B cell (primary cell): ENCODE data around the gene TOPAZ1. TPM values are rescaled to one million over a fixed set of nuclear protein-coding genes. Genes with fewer than 3 reads are reported as not detected.

Source experiments
- ATAC-seq: fragments of 200-7000 bp; cut with Tn5 transposase; one replicate; pipeline ENCODE4 v1.10.0; 2021; ENCODE audit warnings: low read depth, mild to moderate bottlenecking, moderate number of reproducible peaks, moderate library complexity
- CTCF ChIA-PET: fragments of 350-600 bp; sonication (Branson Sonifier 250); formaldehyde crosslinking; loops from one replicate; lab custom pipeline; 2021; ENCODE audit warnings: antibody characterized with exemption, inconsistent platforms; lab: Charles Lee
- POLR2A ChIA-PET: fragments of 350-600 bp; sonication (Branson Sonifier 250); formaldehyde crosslinking; loops from one replicate; lab custom pipeline; 2021; ENCODE audit warnings: antibody characterized with exemption; lab: Charles Lee
- DNase-seq: peaks from one replicate; pipeline ENCODE4 v3.0.0; 2013
- H2AFZ ChIP-seq: 2 replicates; pipeline ENCODE4 v1.6.1; 2012; ENCODE audit warnings: mild to moderate bottlenecking, low read depth, low read length; ENCODE audit not compliant: insufficient read depth, poor library complexity, severe bottlenecking
- H3K27ac ChIP-seq, 2 donors: 1 replicate in 1 of 2; 2 replicates in 1 of 2; pipeline ENCODE4 v1.5.1; 2012 to 2013; ENCODE audit warnings: low read length in 2 of 2, mild to moderate bottlenecking in 2 of 2, moderate library complexity in 1 of 2
- H3K27me3 ChIP-seq, 4 experiments: fragments of 200-600 bp in 1 of 4; sonication (generic) in 1 of 4; replicated peaks in 1 of 4; 1 replicate in 2 of 4; 2 replicates in 2 of 4; pipeline versions ENCODE4 v1.6.1 to v1.7.0; 2013 to 2016; ENCODE audit warnings: low read length in 3 of 4, mild to moderate bottlenecking in 2 of 4, mixed read lengths in 1 of 4, moderate library complexity in 1 of 4; ENCODE audit not compliant: insufficient read depth in 4 of 4, control insufficient read depth in 3 of 4; ENCODE audit errors: control extremely low read depth in 1 of 4
- H3K36me3 ChIP-seq, 2 experiments: replicated peaks in 1 of 2; 1 replicate in 1 of 2; 2 replicates in 1 of 2; pipeline versions ENCODE4 v1.6.1 to v1.7.1; 2013; ENCODE audit warnings: low read length in 1 of 2; ENCODE audit not compliant: insufficient read depth in 2 of 2, control insufficient read depth in 1 of 2; ENCODE audit errors: control extremely low read depth in 1 of 2, extremely low read depth in 1 of 2
- H3K4me1 ChIP-seq, 2 donors: fragments of 200-600 bp in 1 of 2; sonication (generic) in 1 of 2; 1 replicate in 1 of 2; 2 replicates in 1 of 2; pipeline versions ENCODE4 v1.5.1 to v1.6.1; 2013 to 2017; ENCODE audit warnings: low read length in 2 of 2; ENCODE audit not compliant: control insufficient read depth in 2 of 2, insufficient read depth in 2 of 2
- H3K4me2 ChIP-seq: replicated peaks from 2 replicates; pipeline ENCODE3; 2012; ENCODE audit warnings: mild to moderate bottlenecking, low read depth, low read length; ENCODE audit not compliant: poor library complexity, severe bottlenecking
- H3K4me3 ChIP-seq, 5 experiments: fragments of 200-600 bp in 1 of 5; sonication (generic) in 1 of 5; 1 replicate in 3 of 5; 2 replicates in 2 of 5; pipeline versions ENCODE4 v1.5.1 to v1.7.0; 2011 to 2016; ENCODE audit warnings: low read length in 4 of 5, mild to moderate bottlenecking in 4 of 5, low read depth in 2 of 5, control low read depth in 1 of 5, moderate library complexity in 1 of 5; ENCODE audit not compliant: insufficient read depth in 1 of 5; ENCODE audit errors: control extremely low read depth in 1 of 5, extremely low read depth in 1 of 5
- H3K79me2 ChIP-seq: fragments of 200-600 bp; sonication (generic); one replicate; pipeline ENCODE4 v1.6.0; 2016; ENCODE audit warnings: low read length; ENCODE audit not compliant: control insufficient read depth, insufficient read depth
- H3K9ac ChIP-seq: fragments of 200-600 bp; sonication (generic); 2 replicates; pipeline ENCODE4 v1.6.1; 2017; ENCODE audit warnings: mild to moderate bottlenecking, low read length, moderate library complexity
- H3K9me3 ChIP-seq, 3 donors: one replicate each; pipeline versions ENCODE4 v1.6.1 to v1.7.1; 2013; ENCODE audit warnings: low read length in 2 of 3; ENCODE audit not compliant: control insufficient read depth in 2 of 3, insufficient read depth in 1 of 3; ENCODE audit errors: control extremely low read depth in 1 of 3
- H4K20me1 ChIP-seq: 2 replicates; pipeline ENCODE4 v1.6.0; 2012; ENCODE audit warnings: mild to moderate bottlenecking, low read length; ENCODE audit not compliant: insufficient read depth, control insufficient read depth, poor library complexity, severe bottlenecking
- H3K27ac Mint-ChIP-seq: one replicate; pipeline ENCODE4 v1.8.0; 2021; ENCODE audit warnings: mixed read lengths
- H3K27me3 Mint-ChIP-seq: one replicate; pipeline ENCODE4 v1.8.0; 2021; ENCODE audit warnings: mixed read lengths
- H3K4me1 Mint-ChIP-seq: one replicate; pipeline ENCODE4 v1.8.0; 2021; ENCODE audit warnings: mixed read lengths
- H3K4me3 Mint-ChIP-seq: one replicate; pipeline ENCODE4 v1.8.0; 2021; ENCODE audit warnings: mixed read lengths
- H3K9me3 Mint-ChIP-seq: one replicate; pipeline ENCODE4 v1.8.0; 2022; ENCODE audit warnings: mixed read lengths; ENCODE audit not compliant: insufficient read depth
- CTCF ChIP-seq: fragments of 200-600 bp; IDR thresholded peaks from one replicate; pipeline ENCODE4 v1.8.0; 2022; ENCODE audit warnings: antibody characterized with exemption, mild to moderate bottlenecking
- EZH2 ChIP-seq: IDR thresholded peaks from 2 replicates; pipeline ENCODE4 v1.6.1; 2012; ENCODE audit warnings: borderline replicate concordance, low read depth, mild to moderate bottlenecking, moderate library complexity, low read length; ENCODE audit not compliant: insufficient read depth, poor library complexity, severe bottlenecking
- WGBS: methylation state at CpG from one replicate; pipeline ENCODE4 v1.1.5; 2013; ENCODE audit warnings: missing lambda C conversion rate; ENCODE audit not compliant: insufficient coverage; 5-methylcytosine and 5-hydroxymethylcytosine counted together
- intact Hi-C: fragments of 100-400 bp; cut with micrococcal nuclease; formaldehyde crosslinking; loops from one replicate; pipeline ENCODE4 v1.10.0; 2022
- polyA plus RNA-seq: library from polyadenylated mRNA; depleted of rRNA; stranded (reverse); fragments of >200 nt; gene quantifications from 2 replicates; pipeline ENCODE4 v1.2.3, GENCODE V29; 2012
- total RNA-seq, 2 donors: library from RNA; stranded (reverse); fragments of 120-200 nt in 1 of 2; gene quantifications; 1 replicate in 1 of 2; 2 replicates in 1 of 2; pipeline versions ENCODE4 v1.2.3 to v1.2.4, GENCODE V29; 2013 to 2022

The TOPAZ1 gene
- total and polyA plus RNA-seq, 2 donors (not counting 1 experiment from before 2014, with no cell fraction given): not detected

- Histone ChIP-seq H3K4me2 (no peak overlapping the region), H3K79me2 (no peaks in the 10 kb centered on the region), H3K9me3 (no peaks in the 10 kb centered on the region), H2AFZ (no peak overlapping the region), H3K27ac (no peak overlapping the region), H4K20me1 (no peaks in the 10 kb centered on the region), H3K4me3 (no peak overlapping the region), H3K4me1 (no peaks in the 10 kb centered on the region), H3K9ac (no peak overlapping the region), H3K27me3 (peaks cover 0 to 3% (median 0%) of the 10 kb centered on the region in 4 experiments), H3K36me3 (no peaks in the 10 kb centered on the region)
- ChIA-PET POLR2A (no interaction called here), CTCF (no interaction called here)
- DNase-seq (no peak), ATAC-seq (no peak)
- H3K27ac Mint-ChIP-seq: no peak overlapping the region
- no peaks in the 10 kb centered on the region for H3K9me3 Mint-ChIP-seq
- no CpG with 5 or more reads among the region's 2 CpGs for WGBS
- H3K4me3 Mint-ChIP-seq: no peak overlapping the region
- H3K4me1 Mint-ChIP-seq: no peaks in the 10 kb centered on the region
- intact Hi-C loops: no loop called here
- H3K27me3 Mint-ChIP-seq: peaks cover 21% of the 10 kb centered on the region
- TF ChIP-seq CTCF: no peak
- TF ChIP-seq EZH2: no peak
Observed at GRCh38 chr3:44284949-44285348, 43.3 kb downstream of the TOPAZ1 start.

- no peak overlapping the region for H3K4me3 Mint-ChIP-seq
Observed at GRCh38 chr3:44289882-44290462, 48.3 kb downstream of the TOPAZ1 start.

More at GRCh38 chr3:44289882-44290462, 48.3 kb downstream of the TOPAZ1 start:
- H2AFZ ChIP-seq: no peak overlapping the region
- TF ChIP-seq CTCF (no peak), EZH2 (no peak)
- DNase-seq (no peak), ATAC-seq (no peak)
- H3K4me1 ChIP-seq: no peaks in the 10 kb centered on the region
- intact Hi-C loops: no loop called here
- no peak overlapping the region for H3K4me2 ChIP-seq
- no peaks in the 10 kb centered on the region for H3K79me2 ChIP-seq
- no peaks in the 10 kb centered on the region for H3K27me3 ChIP-seq
- Mint-ChIP-seq H3K9me3 (no peaks in the 10 kb centered on the region), H3K4me1 (no peaks in the 10 kb centered on the region), H3K27ac (no peak overlapping the region), H3K27me3 (peaks cover 24% of the 10 kb centered on the region)
- no peak overlapping the region for H3K4me3 ChIP-seq
- H3K9me3 ChIP-seq: no peaks in the 10 kb centered on the region
- ChIA-PET CTCF (no interaction called here), POLR2A (no interaction called here)
- no peak overlapping the region for H3K9ac ChIP-seq
- no peaks in the 10 kb centered on the region for H3K36me3 ChIP-seq
- no CpG with 5 or more reads among the region's 3 CpGs for WGBS
- no peaks in the 10 kb centered on the region for H4K20me1 ChIP-seq
- no peak overlapping the region for H3K27ac ChIP-seq
